Regular cardiac myocyte (primary cell): ENCODE results near the gene ZFP69. TPM values are rescaled to one million over a fixed set of nuclear protein-coding genes. Genes with fewer than 3 reads are reported as not detected.

Experiments
- total RNA-seq: library from RNA; depleted of rRNA; stranded (reverse); fragments of >200 nt; gene quantifications from 2 replicates; pipeline ENCODE4 v1.2.3, GENCODE V29; 2014

The ZFP69 gene
- total RNA-seq, result 2.8 and 3.3 TPM in 2 replicates

GRCh38 chr1:40476924-40477677 is at the start of gene ZFP69:
Gene ZFP69 (plus strand): TSS chr1:40477290. CDS start chr1:40479362, 2,072 bp downstream.

DNA sequence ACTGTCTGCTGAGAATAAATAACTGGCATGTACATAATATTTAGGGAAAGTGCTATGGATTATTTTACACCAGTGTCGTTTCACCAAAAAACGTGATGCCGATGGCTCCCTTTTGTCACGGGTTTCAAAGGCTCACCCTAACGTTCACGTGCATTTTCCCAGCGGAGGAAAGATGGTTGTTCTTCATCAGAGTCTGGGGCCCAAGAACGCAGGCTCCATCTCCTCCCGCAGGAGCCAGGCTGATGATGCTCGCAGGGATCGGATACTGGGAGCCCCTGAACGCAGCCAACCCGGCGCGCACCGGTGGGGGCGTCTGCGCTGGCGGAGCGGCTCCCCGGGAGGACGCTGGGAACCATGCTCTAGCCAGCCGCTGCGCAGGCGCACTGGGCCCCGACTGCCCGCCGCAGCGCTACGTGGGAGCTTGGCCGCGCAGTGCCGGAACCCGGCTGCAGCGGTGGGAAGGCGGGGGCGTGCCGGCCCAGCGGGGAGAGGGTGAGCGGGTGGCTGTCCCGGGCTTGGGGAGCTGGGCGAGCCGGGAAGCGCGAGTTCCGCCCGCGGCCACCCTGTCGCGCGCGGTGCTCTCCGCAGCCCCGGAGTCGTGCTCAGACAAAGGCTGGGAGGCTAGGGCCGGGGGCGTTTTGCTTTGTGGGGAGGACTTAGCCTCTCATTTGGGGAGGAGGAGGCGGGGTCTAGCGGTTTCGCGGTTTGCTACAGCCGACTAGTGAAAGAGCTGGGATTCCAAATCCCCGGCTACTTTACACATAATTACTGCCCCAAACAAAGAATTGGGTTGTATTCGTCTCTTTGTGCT is 27.2 kb upstream of the ZFP69 start, which contains the start of gene ZFP69B:
ZFP69B (plus strand) TSS at position 793 of the 811 bp plus-strand sequence. CDS start 486 bp downstream, outside the sequence.

GRCh38 chr1:40508375-40509341 is 31.6 kb downstream of the ZFP69 start, which contains the start of gene EXO5:
Gene EXO5 (plus strand): TSS chr1:40508767. CDS start chr1:40514545, 5,778 bp downstream.

GRCh38 chr1:40531381-40532061 is 54.4 kb downstream of the ZFP69 start, which contains the start of gene ZNF684:
Gene ZNF684 (plus strand): TSS chr1:40531637. CDS start chr1:40533167, 1,530 bp downstream.

Other genes with a start within 250 kb of the ZFP69 start
- not detected in 2 replicates for gene TMCO2, start 229.4 kb upstream of the ZFP69 start, total RNA-seq
- 68.8 and 129 TPM in 2 replicates for gene ZMPSTE24, start 219.1 kb upstream of the ZFP69 start, total RNA-seq
- 0.38 and 1.4 TPM in 2 replicates for gene COL9A2, start 160.0 kb upstream of the ZFP69 start, total RNA-seq
- 10.4 and 27.2 TPM in 2 replicates for gene SMAP2, start 103.6 kb upstream of the ZFP69 start, total RNA-seq
- 2.8 and 4.2 TPM in 2 replicates for gene ZFP69B, start 26.8 kb upstream of the ZFP69 start, total RNA-seq
- 7.0 and 21.1 TPM in 2 replicates for gene EXO5, start 31.5 kb downstream of the ZFP69 start, total RNA-seq
- 3.8 and 3.9 TPM in 2 replicates for gene ZNF684, start 54.3 kb downstream of the ZFP69 start, total RNA-seq
- 0.38 and 0.85 TPM in 2 replicates for gene RIMS3, start 188.4 kb downstream of the ZFP69 start, total RNA-seq
- 18.3 and 27.0 TPM in 2 replicates for gene NFYC, start 214.4 kb downstream of the ZFP69 start, total RNA-seq